ENCODE results near the gene DCAF8.

DNA sequence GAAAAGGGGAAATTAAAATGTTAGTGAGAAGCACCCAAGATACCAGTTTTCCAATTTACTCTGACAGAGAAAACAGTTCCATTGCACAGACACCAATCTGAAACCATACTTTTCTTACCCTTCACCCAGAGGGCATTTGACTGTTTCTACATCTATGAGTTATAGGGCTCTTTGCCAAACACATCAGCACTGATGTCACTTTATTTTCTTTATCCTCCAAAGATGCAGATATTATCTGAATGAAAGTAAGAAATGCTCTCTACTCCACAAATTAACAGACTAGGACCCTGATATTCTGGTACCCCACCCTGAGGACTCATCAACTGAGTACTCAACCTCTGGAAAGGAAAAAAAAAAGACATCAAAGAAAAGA, 46.8 kb upstream of the DCAF8 start:
- TF ChIP-seq, protein P1, sequence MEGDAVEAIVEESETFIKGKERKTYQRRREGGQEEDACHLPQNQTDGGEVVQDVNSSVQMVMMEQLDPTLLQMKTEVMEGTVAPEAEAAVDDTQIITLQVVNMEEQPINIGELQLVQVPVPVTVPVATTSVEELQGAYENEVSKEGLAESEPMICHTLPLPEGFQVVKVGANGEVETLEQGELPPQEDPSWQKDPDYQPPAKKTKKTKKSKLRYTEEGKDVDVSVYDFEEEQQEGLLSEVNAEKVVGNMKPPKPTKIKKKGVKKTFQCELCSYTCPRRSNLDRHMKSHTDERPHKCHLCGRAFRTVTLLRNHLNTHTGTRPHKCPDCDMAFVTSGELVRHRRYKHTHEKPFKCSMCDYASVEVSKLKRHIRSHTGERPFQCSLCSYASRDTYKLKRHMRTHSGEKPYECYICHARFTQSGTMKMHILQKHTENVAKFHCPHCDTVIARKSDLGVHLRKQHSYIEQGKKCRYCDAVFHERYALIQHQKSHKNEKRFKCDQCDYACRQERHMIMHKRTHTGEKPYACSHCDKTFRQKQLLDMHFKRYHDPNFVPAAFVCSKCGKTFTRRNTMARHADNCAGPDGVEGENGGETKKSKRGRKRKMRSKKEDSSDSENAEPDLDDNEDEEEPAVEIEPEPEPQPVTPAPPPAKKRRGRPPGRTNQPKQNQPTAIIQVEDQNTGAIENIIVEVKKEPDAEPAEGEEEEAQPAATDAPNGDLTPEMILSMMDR (IDR thresholded peaks at IDR 0.05; ENCODE audit: insufficient read depth, low read depth, low read length) = no peak
- TF ChIP-seq EZH2 (IDR thresholded peaks at IDR 0.05; ENCODE audit: insufficient read depth, low read length) = no peak

Data from astrocyte (in vitro differentiated cells and primary cell).